ENCODE measurements around the gene RAB40A.

DNA sequence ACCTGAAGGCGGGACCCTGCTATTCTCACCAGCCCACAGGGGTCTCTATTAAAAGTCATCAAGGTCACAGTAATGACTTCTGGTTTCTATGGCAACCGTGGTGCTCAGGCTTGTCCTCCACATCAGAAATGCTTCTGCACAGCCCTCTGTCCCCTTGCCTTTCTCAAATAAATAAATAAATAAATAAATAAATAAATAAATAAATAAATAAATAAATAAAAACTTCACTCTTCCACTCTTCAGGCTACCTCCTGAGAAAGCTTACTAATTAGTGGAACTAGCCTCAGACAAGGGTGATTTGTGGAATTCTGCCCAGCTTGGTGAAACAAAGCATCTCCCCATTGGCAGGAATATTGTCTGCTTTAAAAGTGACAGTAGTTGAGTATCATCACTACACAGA lies 5.5 kb upstream of the RAB40A start:
- TF ChIP-seq, protein P1, sequence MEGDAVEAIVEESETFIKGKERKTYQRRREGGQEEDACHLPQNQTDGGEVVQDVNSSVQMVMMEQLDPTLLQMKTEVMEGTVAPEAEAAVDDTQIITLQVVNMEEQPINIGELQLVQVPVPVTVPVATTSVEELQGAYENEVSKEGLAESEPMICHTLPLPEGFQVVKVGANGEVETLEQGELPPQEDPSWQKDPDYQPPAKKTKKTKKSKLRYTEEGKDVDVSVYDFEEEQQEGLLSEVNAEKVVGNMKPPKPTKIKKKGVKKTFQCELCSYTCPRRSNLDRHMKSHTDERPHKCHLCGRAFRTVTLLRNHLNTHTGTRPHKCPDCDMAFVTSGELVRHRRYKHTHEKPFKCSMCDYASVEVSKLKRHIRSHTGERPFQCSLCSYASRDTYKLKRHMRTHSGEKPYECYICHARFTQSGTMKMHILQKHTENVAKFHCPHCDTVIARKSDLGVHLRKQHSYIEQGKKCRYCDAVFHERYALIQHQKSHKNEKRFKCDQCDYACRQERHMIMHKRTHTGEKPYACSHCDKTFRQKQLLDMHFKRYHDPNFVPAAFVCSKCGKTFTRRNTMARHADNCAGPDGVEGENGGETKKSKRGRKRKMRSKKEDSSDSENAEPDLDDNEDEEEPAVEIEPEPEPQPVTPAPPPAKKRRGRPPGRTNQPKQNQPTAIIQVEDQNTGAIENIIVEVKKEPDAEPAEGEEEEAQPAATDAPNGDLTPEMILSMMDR (IDR thresholded peaks at IDR 0.05; ENCODE audit: insufficient read depth, low read length, poor library complexity, severe bottlenecking), result no peak
- TF ChIP-seq EZH2phosphoT487 (conservative IDR thresholded peaks at IDR 0.05; ENCODE audit: low read length), result no peak
